Stimulated activated CD8-positive, alpha-beta memory T cell treated with anti-CD3 and anti-CD28 coated beads, Interleukin-7, amount 100 ng/mL, for 48 hours (primary cell): ENCODE data around the gene EXD2.
"Not testable (repeated sequence)": the region's sequence is repeated elsewhere in the genome, so short reads cannot be mapped to it uniquely, and the experiment has no call there.

Experiments used
- DNase-seq, 2 donors: peaks; one replicate each; pipeline ENCODE4 v3.0.0-alpha.2; 2020; ENCODE audit warnings: low read depth in 1 of 2; ENCODE audit errors: extremely low read depth in 1 of 2

Gene EXD2

DNA sequence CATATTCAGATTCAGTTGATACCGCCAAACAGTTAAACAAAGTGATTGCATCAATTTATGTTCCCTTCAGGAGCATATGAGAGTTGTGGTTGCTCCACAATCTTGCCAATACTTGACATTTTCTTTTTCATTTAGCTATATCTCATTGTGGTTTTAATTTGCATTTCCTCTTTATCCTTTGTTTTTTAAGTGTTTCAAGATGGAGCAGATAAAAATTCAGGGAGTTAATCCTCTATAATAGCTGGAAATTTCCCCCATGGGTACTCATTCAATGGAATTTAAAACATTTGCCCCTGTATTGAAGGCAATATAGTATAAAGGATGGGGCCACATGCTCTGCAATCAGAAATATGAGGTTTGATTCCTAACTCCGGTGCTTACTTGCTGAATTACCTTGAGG is 1.1 kb upstream of the EXD2 start:
- DNase-seq, result no peak

GRCh38 chr14:69193721-69194120 is 2.4 kb downstream of the EXD2 start:
- DNase-seq, result no peak

DNA sequence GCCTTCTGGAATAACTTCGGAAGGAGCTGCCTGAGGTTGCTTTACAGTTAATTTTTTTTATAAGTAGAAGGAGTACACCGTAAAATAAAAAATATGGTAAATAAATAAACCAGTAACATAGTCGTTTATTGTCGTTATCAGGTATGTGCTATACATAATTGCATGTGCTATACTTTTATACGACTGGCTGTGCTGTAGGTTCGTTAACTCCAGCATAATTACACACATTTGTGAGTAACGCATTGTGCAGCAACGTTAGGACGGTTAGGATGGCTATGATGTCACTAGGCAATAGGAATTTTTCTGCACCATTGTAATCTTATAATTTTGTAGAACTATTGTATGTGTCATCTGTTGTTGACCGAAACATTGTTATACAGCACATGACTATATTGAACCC is 8.5 kb downstream of the EXD2 start:
- DNase-seq, result no peak

- DNase-seq, result no peak
Observed at GRCh38 chr14:69204753-69205152, 13.5 kb downstream of the EXD2 start.

- no peak for DNase-seq
Observed at GRCh38 chr14:69207435-69208041, 16.2 kb downstream of the EXD2 start.

DNA sequence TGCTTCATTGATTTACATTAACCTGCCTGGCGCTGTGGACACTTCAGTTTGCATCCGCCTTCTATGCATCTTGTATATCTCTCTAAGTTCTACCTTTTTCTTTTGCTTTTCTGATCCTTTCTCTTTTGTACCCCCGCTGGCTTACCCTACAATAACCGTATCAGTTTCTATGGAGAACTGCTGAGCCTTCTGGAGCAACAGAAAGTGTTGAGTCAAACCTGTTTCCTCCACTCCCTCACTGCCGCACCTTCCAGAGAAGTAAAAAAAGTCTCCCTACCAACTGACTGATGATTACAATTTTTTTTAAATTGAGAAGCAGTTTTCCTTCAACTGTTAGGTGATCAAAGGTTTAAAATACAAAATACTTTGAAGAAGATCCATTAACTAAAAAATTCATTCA is 17.4 kb downstream of the EXD2 start:
- no peak for DNase-seq

- no peak for DNase-seq
Observed at GRCh38 chr14:69214393-69214792, 23.1 kb downstream of the EXD2 start.

GRCh38 chr14:69217663-69218062 is 26.4 kb downstream of the EXD2 start:
- DNase-seq, result not testable (repeated sequence)

GRCh38 chr14:69224946-69225345 is 33.6 kb downstream of the EXD2 start:
- DNase-seq, result no peak

DNA sequence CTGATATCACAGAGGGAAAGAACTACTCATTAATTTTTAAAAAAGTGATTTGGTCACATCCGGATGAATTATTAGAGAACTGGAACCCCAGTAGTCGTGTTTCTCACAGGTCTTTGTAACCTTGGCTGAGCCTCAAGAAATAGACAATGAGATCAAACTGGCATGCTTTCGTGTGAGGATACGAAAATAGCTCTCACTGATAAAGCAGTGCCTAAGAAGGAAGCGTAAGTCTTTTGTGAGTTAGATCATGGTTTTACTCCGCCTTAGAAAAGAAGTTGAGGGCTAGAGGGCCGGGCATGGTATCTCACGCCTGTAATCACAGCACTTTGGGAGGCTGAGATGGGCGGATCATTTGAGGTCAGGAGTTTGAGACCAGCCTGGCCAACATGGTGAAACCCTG is 34.9 kb downstream of the EXD2 start:
- DNase-seq, result no peak

DNA sequence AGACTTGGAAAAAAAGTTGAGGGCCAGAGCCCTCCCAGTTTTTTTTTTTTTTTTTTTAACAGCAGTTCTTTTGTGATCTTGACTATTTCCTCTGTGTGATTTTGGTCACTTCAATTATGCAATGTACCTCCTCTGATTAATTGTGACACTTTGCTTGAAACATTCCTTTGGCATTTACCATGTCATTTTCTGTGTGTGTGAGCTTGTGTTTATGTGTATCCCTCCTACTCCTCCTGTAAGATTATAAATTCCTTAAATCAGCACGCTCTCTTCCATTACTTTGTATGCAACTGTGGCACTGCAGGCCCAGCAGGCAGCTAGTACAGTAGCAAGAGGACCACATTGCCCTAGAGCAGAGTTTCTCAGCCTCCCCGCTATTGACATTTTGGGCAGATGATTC is 35.4 kb downstream of the EXD2 start:
- no peak for DNase-seq

GRCh38 chr14:69231486-69231885 is 40.2 kb downstream of the EXD2 start:
- DNase-seq, result no peak

GRCh38 chr14:69232388-69232787 is 41.1 kb downstream of the EXD2 start:
- no peak for DNase-seq

GRCh38 chr14:69234106-69234505 is 42.8 kb downstream of the EXD2 start:
- no peak for DNase-seq

DNA sequence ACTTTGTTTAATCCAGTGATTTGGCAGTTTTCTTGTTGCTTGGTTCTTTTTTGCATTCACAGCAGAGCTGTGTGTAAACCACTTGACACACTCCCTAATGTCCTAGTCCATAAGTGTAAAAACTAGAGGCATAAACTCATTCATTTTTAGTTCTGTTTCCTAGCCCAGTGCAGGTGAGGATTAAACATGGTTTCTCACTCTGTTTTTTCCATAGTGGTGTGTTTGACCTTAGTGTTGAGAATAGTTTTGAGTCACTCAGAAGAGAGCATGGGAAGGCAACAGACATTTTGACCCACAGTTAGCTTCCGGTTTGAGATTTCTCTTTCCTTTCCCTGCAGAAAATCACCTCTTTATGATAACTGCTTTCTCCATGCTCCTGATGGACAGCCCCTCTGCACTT is 44.4 kb downstream of the EXD2 start:
- DNase-seq, result no peak

- no peak for DNase-seq
Observed at GRCh38 chr14:69237142-69237541, 45.8 kb downstream of the EXD2 start.

DNA sequence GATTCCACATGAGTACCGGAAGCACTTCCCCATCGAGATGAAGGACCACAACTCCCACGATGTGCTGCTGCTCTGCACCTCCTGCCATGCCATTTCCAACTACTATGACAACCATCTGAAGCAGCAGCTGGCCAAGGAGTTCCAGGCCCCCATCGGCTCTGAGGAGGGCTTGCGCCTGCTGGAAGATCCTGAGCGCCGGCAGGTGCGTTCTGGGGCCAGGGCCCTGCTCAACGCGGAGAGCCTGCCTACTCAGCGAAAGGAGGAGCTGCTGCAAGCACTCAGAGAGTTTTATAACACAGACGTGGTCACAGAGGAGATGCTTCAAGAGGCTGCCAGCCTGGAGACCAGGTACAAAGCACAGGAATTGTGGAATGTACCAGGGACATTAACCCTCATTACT is 46.3 kb downstream of the EXD2 start:
- no peak for DNase-seq

DNA sequence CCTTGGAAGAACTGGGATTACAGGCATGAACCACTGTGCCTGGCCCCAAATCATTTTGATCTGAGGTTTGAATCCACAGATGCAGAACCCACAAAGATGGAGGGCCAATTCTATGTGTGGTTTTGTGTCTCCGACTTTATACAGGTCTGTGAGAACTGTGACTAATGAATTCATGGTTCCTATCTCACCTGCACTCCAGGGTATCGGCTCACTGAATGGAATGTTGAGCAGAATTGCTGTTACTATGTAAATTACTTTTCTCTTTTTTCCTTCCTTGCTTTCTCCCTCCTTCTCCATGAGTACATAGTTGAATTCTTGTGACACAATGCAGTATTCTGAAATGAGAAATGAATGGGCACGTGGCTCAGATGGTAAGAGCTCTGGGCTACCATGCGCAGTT is 47.6 kb downstream of the EXD2 start:
- no peak for DNase-seq

DNA sequence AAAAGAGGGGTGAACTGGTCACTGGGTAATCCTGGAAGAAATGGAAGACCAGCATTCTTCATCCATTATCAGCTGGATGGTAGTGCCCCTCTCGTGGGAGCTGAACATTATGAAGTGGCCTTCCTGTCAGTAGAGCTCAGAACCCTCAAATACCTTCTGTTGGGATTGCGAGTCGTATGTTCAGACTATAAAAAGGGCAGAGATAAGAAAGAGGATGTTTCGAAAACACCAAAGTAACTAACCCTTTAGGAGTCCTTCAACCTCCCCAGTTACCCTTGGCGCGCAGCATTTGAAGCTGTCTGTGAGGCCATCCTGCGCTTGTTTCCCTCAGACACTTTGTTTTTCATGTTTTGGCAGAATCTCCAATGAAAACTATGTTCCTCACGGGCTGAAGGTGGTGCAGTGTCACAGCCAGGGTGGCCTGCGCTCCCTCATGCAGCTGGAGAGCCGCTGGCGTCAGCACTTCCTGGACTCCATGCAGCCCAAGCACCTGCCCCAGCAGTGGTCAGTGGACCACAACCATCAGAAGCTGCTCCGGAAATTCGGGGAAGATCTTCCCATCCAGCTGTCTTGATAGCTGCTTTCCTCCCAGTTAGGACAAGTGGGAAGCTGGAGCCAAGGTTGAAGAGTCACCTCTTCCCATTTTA is 49.4 kb downstream of the EXD2 start:
- DNase-seq, result no peak

DNA sequence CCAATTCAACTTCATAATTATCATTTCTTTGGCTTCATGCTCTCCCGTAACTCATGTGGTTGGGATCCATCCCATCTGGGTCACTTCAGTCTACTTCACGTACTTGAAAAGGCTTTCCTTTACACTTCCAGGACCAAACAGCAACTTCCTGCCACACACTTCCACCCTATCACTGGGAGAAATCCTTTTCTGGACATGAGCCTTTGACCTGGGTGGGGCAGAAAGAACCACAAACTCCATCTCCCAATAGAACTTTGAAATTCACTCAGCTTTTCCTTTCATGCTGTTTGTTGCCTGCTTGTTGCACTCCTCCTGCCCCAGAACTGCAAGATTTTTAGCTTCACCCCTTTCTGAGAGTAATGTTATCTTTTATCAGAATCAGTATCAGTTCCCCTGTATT is 50.3 kb downstream of the EXD2 start:
- no peak for DNase-seq

DNA sequence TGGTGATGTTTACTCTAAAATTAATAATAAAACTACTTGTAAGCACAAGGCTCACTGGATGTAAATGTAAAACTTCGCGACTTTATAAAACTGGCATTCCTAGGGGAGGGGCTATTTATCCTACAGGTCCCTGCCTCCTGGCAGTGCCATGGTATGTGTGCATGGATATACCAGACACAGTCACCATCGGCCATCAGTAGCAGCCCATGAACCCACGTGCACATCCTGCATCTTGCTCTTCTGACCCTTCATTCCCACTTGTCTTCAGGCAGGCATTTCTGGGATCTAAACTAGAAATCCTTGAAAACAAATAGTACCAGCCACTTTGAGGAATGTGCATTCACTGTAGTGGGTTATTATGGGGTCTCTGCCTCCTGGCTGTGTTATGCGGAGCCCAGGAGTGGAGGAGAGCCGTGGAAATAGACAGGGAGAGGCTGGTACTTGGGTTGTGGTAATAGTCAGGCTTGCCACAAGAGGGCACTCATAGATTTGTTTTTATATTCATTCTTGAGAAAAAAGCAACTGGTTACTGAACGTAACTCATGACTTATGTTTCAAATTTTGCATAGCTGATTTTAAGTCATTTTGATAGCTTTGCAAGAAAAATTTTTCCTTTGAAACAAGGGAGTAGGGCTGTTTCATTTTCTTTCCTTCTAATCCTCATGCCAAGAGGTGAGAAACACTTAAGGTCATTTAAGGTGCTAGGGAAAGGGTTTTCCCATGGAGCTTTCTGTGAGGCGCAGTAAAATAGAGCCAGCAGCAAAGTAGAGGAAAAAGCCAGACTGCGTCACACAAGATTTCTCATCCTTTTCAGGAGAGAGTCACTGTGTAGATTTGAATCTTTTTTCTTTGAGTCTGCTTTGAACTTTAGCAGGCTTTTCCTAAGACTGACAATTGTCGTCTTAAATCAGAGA is 51.3 kb downstream of the EXD2 start:
- DNase-seq, result no peak

- DNase-seq, result no peak
Observed at GRCh38 chr14:69244946-69245345, 53.6 kb downstream of the EXD2 start.
